ENCODE measurements around the gene BZW1. TPM values are rescaled to one million over a fixed set of nuclear protein-coding genes. Genes with fewer than 3 reads are reported as not detected.

The BZW1 gene
- polyA plus RNA-seq, 1 of the 3 experiments (the other 2 are of a cell fraction) = 131 TPM

- TF ChIP-seq FOSL2 (IDR thresholded peaks at IDR 0.05; ENCODE audit: borderline replicate concordance, low read depth) = no peak
- TF ChIP-seq USF2 (IDR thresholded peaks at IDR 0.05; ENCODE audit: borderline replicate concordance, low read depth, low read length) = no peak
- TF ChIP-seq, protein P1, sequence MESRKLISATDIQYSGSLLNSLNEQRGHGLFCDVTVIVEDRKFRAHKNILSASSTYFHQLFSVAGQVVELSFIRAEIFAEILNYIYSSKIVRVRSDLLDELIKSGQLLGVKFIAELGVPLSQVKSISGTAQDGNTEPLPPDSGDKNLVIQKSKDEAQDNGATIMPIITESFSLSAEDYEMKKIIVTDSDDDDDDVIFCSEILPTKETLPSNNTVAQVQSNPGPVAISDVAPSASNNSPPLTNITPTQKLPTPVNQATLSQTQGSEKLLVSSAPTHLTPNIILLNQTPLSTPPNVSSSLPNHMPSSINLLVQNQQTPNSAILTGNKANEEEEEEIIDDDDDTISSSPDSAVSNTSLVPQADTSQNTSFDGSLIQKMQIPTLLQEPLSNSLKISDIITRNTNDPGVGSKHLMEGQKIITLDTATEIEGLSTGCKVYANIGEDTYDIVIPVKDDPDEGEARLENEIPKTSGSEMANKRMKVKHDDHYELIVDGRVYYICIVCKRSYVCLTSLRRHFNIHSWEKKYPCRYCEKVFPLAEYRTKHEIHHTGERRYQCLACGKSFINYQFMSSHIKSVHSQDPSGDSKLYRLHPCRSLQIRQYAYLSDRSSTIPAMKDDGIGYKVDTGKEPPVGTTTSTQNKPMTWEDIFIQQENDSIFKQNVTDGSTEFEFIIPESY (IDR thresholded peaks at IDR 0.05; ENCODE audit: borderline replicate concordance, low read depth) = 0 out of 2 replicates have a peak, but pooled peaks have one; percentile 11
- TF ChIP-seq EZH2phosphoT487 (IDR thresholded peaks at IDR 0.05; ENCODE audit: borderline replicate concordance, low read depth) = no peak
- peak; percentile 98 for TF ChIP-seq POLR2AphosphoS5 (IDR thresholded peaks at IDR 0.05; ENCODE audit: low read depth, low read length)
- peak; percentile 17; the same call in 1 of the 2 replicates for TF ChIP-seq FOXJ3 (CRISPR knock-in tag; IDR thresholded peaks at IDR 0.05)
- peak; percentile 95 for TF ChIP-seq MXI1 (IDR thresholded peaks at IDR 0.05; ENCODE audit: low read depth, low read length)
- no peak for TF ChIP-seq RXRA (IDR thresholded peaks at IDR 0.05; ENCODE audit: borderline replicate concordance, low read depth)
- TF ChIP-seq GATA2 (CRISPR knock-in tag; IDR thresholded peaks at IDR 0.05) = no peak
These were observed 52.7 kb downstream of the BZW1 start, which contains the start of gene CLK1 (continued) for GRCh38 chr2:200864176-200865034.

DNA sequence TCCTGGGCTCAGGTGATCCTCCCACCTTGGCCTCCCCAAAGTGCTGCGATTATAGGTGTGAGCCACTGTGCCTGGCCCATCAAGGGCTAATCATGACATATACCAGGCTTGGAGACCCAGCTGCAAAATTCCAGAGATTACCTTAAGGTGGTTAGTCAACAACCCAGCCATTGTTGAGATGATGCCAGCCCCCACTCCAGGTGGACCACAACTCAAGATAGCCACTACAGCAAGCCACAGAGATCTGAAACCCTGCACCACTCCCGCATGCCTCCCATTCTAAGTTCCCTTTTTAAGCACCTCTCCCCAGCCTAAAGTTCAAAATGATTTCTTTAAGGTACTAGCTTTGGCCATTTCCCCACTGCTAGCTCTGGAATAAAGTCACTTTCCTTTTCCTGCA, 57.3 kb downstream of the BZW1 start:
- peaks cover 0 to 10% of the 10 kb centered on the region in 2 experiments; a peak in 1 of 4 replicates for H3K4me1 ChIP-seq (ENCODE audit: control insufficient read depth in 1 of 2, insufficient read depth in 2 of 2, low read depth in 1 of 2, low read length in 1 of 2)
- no peaks in the 10 kb centered on the region for H3K27me3 ChIP-seq (ENCODE audit: insufficient read depth)
- no peak overlapping the region for H3K4me3 ChIP-seq (ENCODE audit: low read depth in 2 of 2, low read length in 1 of 2)
- no peak for DNase-seq
- peaks cover 11 to 20% of the 10 kb centered on the region in 2 experiments for H3K36me3 ChIP-seq (replicated peaks in 1 of 2; ENCODE audit: control insufficient read depth in 1 of 2, insufficient read depth in 2 of 2, low read length in 1 of 2)
- H3F3A ChIP-seq (replicated peaks; ENCODE audit: insufficient read depth) = peaks cover 35% of the 10 kb centered on the region
- POLR2A ChIA-PET = interaction anchor here (0.6 kb wide), 1 partner anchor 1098 kb away, joined by 3 read pairs; no protein-coding TSS in a partner anchor
- H3K9me2 ChIP-seq = no peaks in the 10 kb centered on the region
- H3K9me3 ChIP-seq = no peaks in the 10 kb centered on the region
- no peak overlapping the region for H3K9ac ChIP-seq
- CTCF ChIA-PET = interaction anchor here (0.9 kb wide), 1 partner anchor 9 kb away, joined by 3 read pairs; no protein-coding TSS in a partner anchor
- 88% methylated on average over 2 of the region's 2 CpGs for WGBS (ENCODE audit: low lambda C conversion rate)
- H4K20me1 ChIP-seq (ENCODE audit: insufficient read depth) = no peaks in the 10 kb centered on the region
- no peak overlapping the region for H2AFZ ChIP-seq (ENCODE audit: low read depth)
- TF ChIP-seq, protein P2, sequence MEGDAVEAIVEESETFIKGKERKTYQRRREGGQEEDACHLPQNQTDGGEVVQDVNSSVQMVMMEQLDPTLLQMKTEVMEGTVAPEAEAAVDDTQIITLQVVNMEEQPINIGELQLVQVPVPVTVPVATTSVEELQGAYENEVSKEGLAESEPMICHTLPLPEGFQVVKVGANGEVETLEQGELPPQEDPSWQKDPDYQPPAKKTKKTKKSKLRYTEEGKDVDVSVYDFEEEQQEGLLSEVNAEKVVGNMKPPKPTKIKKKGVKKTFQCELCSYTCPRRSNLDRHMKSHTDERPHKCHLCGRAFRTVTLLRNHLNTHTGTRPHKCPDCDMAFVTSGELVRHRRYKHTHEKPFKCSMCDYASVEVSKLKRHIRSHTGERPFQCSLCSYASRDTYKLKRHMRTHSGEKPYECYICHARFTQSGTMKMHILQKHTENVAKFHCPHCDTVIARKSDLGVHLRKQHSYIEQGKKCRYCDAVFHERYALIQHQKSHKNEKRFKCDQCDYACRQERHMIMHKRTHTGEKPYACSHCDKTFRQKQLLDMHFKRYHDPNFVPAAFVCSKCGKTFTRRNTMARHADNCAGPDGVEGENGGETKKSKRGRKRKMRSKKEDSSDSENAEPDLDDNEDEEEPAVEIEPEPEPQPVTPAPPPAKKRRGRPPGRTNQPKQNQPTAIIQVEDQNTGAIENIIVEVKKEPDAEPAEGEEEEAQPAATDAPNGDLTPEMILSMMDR (IDR thresholded peaks at IDR 0.05) = no peak
- H3K4me2 ChIP-seq = no peak overlapping the region
- no peak overlapping the region for H3K27ac ChIP-seq (ENCODE audit: low read depth in 2 of 2, low read length in 1 of 2)
- peaks cover 4% of the 10 kb centered on the region; the same call in 1 of the 2 replicates for H3K79me2 ChIP-seq (ENCODE audit: insufficient read depth)
